Testis (tissue), 2 donors: ENCODE measurements around the gene PPM1L.

Source experiments
- CTCF ChIP-seq, 3 experiments: fragments of 450-650 bp in 2 of 3; fragments of 200-600 bp in 1 of 3; sonication (generic) in 1 of 3; IDR thresholded peaks; one replicate each; pipeline ENCODE4 v1.5.1; 2016 to 2019; ENCODE audit warnings: antibody characterized with exemption in 3 of 3, mild to moderate bottlenecking in 2 of 3, moderate library complexity in 1 of 3
- POLR2A ChIP-seq: fragments of 450-650 bp; IDR thresholded peaks from one replicate; pipeline ENCODE4 v1.6.1; 2017; ENCODE audit warnings: antibody characterized with exemption, mild to moderate bottlenecking, moderate library complexity

- TF ChIP-seq POLR2A (no peak), CTCF (IDR thresholded peaks at IDR 0.05) (no peak)
Measured at GRCh38 chr3:160739079-160739478, 17.0 kb upstream of the PPM1L start.
